Endothelial cell of umbilical vein (primary cell): ENCODE data around the gene SPINDOC. TPM values are rescaled to one million over a fixed set of nuclear protein-coding genes. Genes with fewer than 3 reads are reported as not detected.

Experiments used
- BruUV-seq: library from RNA; stranded (reverse); fragments of 400-500 nt; replicated peaks from 2 replicates; lab custom pipeline; 2021; lab: Mats Ljungman, UMichigan
- CTCF ChIA-PET: fragments of 300-600, 350-600 bp; sonication (Branson Sonifier 250); formaldehyde crosslinking; loops from one replicate; lab custom pipeline; 2021; ENCODE audit warnings: antibody characterized with exemption, inconsistent platforms; lab: Charles Lee
- POLR2A ChIA-PET: fragments of 300-600, 350-600 bp; sonication (Branson Sonifier 250); formaldehyde crosslinking; loops from one replicate; lab custom pipeline; 2021; ENCODE audit warnings: antibody characterized with exemption, inconsistent platforms; lab: Charles Lee
- DNase-seq: peaks from one replicate; pipeline ENCODE4 v3.0.0-alpha.2; 2011; ENCODE audit warnings: low read depth, low spot score
- FAIRE-seq: peaks from 2 replicates; lab custom pipeline; 2011; peaks lifted over from hg19 to GRCh38; lab: Jason Lieb, UNC
- H2AFZ ChIP-seq: 2 replicates; pipeline ENCODE4 v1.6.0; 2012; ENCODE audit warnings: low read depth, low read length, control low read depth, inconsistent platforms
- H3K27ac ChIP-seq: 2 replicates; pipeline ENCODE4 v1.5.1; 2011; ENCODE audit warnings: low read depth, mild to moderate bottlenecking, control low read depth, low read length, moderate library complexity; ENCODE audit not compliant: insufficient read depth
- H3K27me3 ChIP-seq, 2 experiments: 2 replicates each; pipeline versions ENCODE4 v1.6.0 to v1.6.1; 2011; ENCODE audit warnings: low read length in 2 of 2, mixed read lengths in 1 of 2; ENCODE audit not compliant: control insufficient read depth in 2 of 2, insufficient read depth in 2 of 2
- H3K36me3 ChIP-seq, 2 experiments: 2 replicates in 1 of 2; 3 replicates in 1 of 2; pipeline ENCODE4 v1.5.1; 2011; ENCODE audit warnings: low read length in 2 of 2, mild to moderate bottlenecking in 1 of 2, moderate library complexity in 1 of 2; ENCODE audit not compliant: control insufficient read depth in 2 of 2, insufficient read depth in 2 of 2; ENCODE audit errors: extremely low read depth in 1 of 2
- H3K4me1 ChIP-seq: 3 replicates; pipeline ENCODE4 v1.5.1; 2011; ENCODE audit warnings: mild to moderate bottlenecking, low read length; ENCODE audit not compliant: control insufficient read depth, insufficient read depth; ENCODE audit errors: extremely low read depth
- H3K4me2 ChIP-seq: 2 replicates; pipeline ENCODE4 v1.6.1; 2011; ENCODE audit warnings: low read length, control low read depth, mixed read lengths; ENCODE audit not compliant: insufficient read depth
- H3K4me3 ChIP-seq, 3 experiments: fragments of 200-600 bp in 1 of 3; sonication (generic), shearing (Covaris generic) in 1 of 3; replicated peaks in 1 of 3; 2 replicates each; pipeline ENCODE4 v1.5.1; 2011 to 2016; ENCODE audit warnings: control low read depth in 3 of 3, low read length in 3 of 3, mild to moderate bottlenecking in 2 of 3, inconsistent platforms in 1 of 3, low read depth in 1 of 3, moderate library complexity in 1 of 3; ENCODE audit not compliant: insufficient read depth in 1 of 3
- H3K79me2 ChIP-seq: 2 replicates; pipeline ENCODE4 v1.6.0; 2012; ENCODE audit warnings: low read length, inconsistent platforms; ENCODE audit not compliant: control insufficient read depth, insufficient read depth
- H3K9ac ChIP-seq: replicated peaks from 2 replicates; pipeline ENCODE3; 2011; ENCODE audit warnings: low read length, control low read depth; ENCODE audit not compliant: insufficient read depth; ENCODE audit errors: extremely low read depth
- H3K9me1 ChIP-seq: replicated peaks from 3 replicates; pipeline ENCODE4 v1.6.0; 2011; ENCODE audit warnings: mild to moderate bottlenecking, low read length; ENCODE audit not compliant: control insufficient read depth, insufficient read depth; ENCODE audit errors: extremely low read depth
- H3K9me3 ChIP-seq: replicated peaks from 2 replicates; pipeline ENCODE4 v1.5.1; 2012; ENCODE audit warnings: low read length, inconsistent platforms; ENCODE audit not compliant: control insufficient read depth, insufficient read depth
- H4K20me1 ChIP-seq: replicated peaks from 2 replicates; pipeline ENCODE3; 2011; ENCODE audit warnings: mild to moderate bottlenecking, low read length; ENCODE audit not compliant: control insufficient read depth, insufficient read depth; ENCODE audit errors: extremely low read depth
- CTCF ChIP-seq, 2 donors: IDR thresholded peaks; 1 replicate in 1 of 2; 2 replicates in 1 of 2; pipeline ENCODE4 v1.5.1; 2011; ENCODE audit warnings: low read length in 2 of 2, mild to moderate bottlenecking in 2 of 2, moderate library complexity in 2 of 2, control low read depth in 1 of 2, inconsistent platforms in 1 of 2, low read depth in 1 of 2; ENCODE audit not compliant: insufficient read depth in 1 of 2; ENCODE audit errors: extremely low read depth in 1 of 2
- EZH2 ChIP-seq: IDR thresholded peaks from 2 replicates; pipeline ENCODE4 v1.6.1; 2012; ENCODE audit warnings: borderline replicate concordance, low read depth, mild to moderate bottlenecking, moderate library complexity, low read length, inconsistent platforms; ENCODE audit not compliant: severe bottlenecking
- FOS ChIP-seq: IDR thresholded peaks from 2 replicates; pipeline ENCODE4 v1.6.1; 2011; ENCODE audit warnings: mild to moderate bottlenecking, low read length, moderate library complexity, borderline replicate concordance; ENCODE audit not compliant: insufficient read depth
- GATA2 ChIP-seq: IDR thresholded peaks from 2 replicates; pipeline ENCODE4 v1.7.0; 2011; ENCODE audit warnings: low read depth, mild to moderate bottlenecking, moderate library complexity, mixed read lengths, low read length; ENCODE audit not compliant: insufficient read length, insufficient read depth
- JUN ChIP-seq: IDR thresholded peaks from 2 replicates; pipeline ENCODE4 v1.6.1; 2011; ENCODE audit warnings: borderline replicate concordance, low read depth; ENCODE audit not compliant: insufficient read length, insufficient read depth
- MAX ChIP-seq: IDR thresholded peaks from 2 replicates; pipeline ENCODE4 v1.6.1; 2011; ENCODE audit not compliant: insufficient read depth, insufficient read length
- MYC ChIP-seq: IDR thresholded peaks from one replicate; pipeline ENCODE4 v1.6.1; 2011; ENCODE audit warnings: mild to moderate bottlenecking, low read depth, low read length
- POLR2A ChIP-seq: IDR thresholded peaks from 2 replicates; pipeline ENCODE4 v1.6.1; 2012; ENCODE audit warnings: low read depth, mild to moderate bottlenecking, control low read depth, low read length
- POLR2AphosphoS5 ChIP-seq: IDR thresholded peaks from 2 replicates; pipeline ENCODE4 v1.6.1; 2012; ENCODE audit warnings: low read depth, mild to moderate bottlenecking, control low read depth, low read length, moderate library complexity; ENCODE audit not compliant: insufficient read depth
- dilution Hi-C: fragments of 300-500 bp; cut with MboI; formaldehyde crosslinking; loops from one replicate; pipeline ENCODE4 v1.15.0; 2019; ENCODE audit warnings: low sequenced_read_pairs; ENCODE audit not compliant: extremely low pct_ligation_motif_present
- intact Hi-C: fragments of 100-400 bp; cut with micrococcal nuclease; formaldehyde crosslinking; loops from one replicate; pipeline ENCODE4 v1.10.0; 2022
- polyA plus RNA-seq, 4 experiments: library from polyadenylated mRNA; depleted of rRNA in 3 of 4; stranded (reverse) in 3 of 4; unstranded in 1 of 4; fragments of >200 nt; gene quantifications; 2 replicates each; pipeline versions ENCODE4 v1.2.1 to v1.2.3, GENCODE V29; 2011 to 2012; ENCODE audit warnings: missing spikeins in 1 of 4
- total RNA-seq: library from RNA; stranded (reverse); gene quantifications from 2 replicates; pipeline ENCODE4 v1.2.3, GENCODE V29; 2021

The SPINDOC gene
- total and polyA plus RNA-seq, 2 donors (not counting 3 experiments of a cell fraction or from before 2014, with no cell fraction given), result 29.4 to 54.5 TPM

DNA sequence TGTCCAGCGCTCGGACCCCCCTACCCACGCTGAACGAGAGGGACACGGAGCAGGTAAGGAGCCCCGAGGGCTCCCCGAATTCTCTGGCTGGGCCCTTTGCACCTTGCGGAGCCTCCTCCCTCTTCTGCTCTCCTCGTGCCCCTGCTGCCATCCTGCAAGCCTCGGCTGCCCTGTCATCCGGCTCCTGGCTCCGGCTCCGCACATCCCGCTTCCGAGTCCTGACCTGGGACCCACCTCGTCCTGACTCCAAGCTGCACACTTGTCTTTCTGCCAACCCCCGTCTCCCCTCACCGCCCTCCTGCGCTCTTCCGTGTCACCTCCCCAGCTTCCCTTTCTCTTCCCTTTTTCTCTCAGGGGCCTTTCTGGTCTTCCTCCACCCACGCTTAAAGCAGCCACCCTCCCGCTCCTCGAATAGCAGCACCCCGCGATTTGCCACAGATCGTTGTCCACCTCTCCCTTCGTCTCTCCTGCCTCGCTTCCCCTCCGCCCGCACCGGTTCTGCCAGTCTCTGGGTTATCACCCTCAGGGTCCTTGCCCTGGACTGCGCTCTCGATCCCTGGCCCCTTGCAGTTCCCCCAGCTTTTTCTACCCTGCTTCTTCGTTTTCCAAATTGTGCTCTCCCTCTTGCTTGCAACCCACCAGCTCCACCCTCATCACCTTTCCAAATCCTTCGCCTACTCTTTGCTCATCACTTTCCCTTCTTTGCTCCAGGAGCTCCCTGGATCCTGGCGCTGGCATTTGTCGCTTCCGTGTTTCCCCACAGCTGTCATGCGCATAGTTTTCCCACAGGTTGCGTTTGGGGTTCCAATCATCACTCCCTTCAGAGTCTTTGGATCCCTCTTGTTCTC lies 26.5 kb downstream of the SPINDOC start:
- Histone ChIP-seq H2AFZ (peak overlapping the region; percentile 10), H3K27ac (peak overlapping the region; percentile 36), H3K27me3 (no peaks in the 10 kb centered on the region), H3K9me3 (no peaks in the 10 kb centered on the region), H3K4me1 (peaks cover 26% of the 10 kb centered on the region), H3K4me3 (peak overlapping the region; percentile 70 to 87 (median 85)), H3K36me3 (peaks cover 0 to 3% of the 10 kb centered on the region in 2 experiments), H3K4me2 (peak overlapping the region; percentile 81), H3K9me1 (no peaks in the 10 kb centered on the region), H4K20me1 (peaks cover 3% of the 10 kb centered on the region), H3K79me2 (peaks cover 53% of the 10 kb centered on the region), H3K9ac (peak overlapping the region; percentile 88)
- FAIRE-seq, result no peak
- dilution Hi-C loops, result no loop called here
- ChIA-PET POLR2A (no interaction called here), CTCF (interaction anchor here (1.0 to 16.7 kb wide), 8 partner anchors 8 to 106 kb away, joined by 3 to 264 read pairs (median 4); partner anchors contain the start of genes RCOR2 and ZFTA)
- intact Hi-C loops, result loop anchor here (2.0 to 5.0 kb wide), 4 partner anchors 27 to 1087 kb away; partner anchors contain the start of genes CATSPERZ, NAA40, SPINDOC and ZBTB3
- peak; percentile 23 for DNase-seq
- no TSS peak for BruUV-seq
- TF ChIP-seq POLR2A, result no peak
- TF ChIP-seq FOS, result no peak
- no peak for TF ChIP-seq JUN
- TF ChIP-seq GATA2, result no peak

DNA sequence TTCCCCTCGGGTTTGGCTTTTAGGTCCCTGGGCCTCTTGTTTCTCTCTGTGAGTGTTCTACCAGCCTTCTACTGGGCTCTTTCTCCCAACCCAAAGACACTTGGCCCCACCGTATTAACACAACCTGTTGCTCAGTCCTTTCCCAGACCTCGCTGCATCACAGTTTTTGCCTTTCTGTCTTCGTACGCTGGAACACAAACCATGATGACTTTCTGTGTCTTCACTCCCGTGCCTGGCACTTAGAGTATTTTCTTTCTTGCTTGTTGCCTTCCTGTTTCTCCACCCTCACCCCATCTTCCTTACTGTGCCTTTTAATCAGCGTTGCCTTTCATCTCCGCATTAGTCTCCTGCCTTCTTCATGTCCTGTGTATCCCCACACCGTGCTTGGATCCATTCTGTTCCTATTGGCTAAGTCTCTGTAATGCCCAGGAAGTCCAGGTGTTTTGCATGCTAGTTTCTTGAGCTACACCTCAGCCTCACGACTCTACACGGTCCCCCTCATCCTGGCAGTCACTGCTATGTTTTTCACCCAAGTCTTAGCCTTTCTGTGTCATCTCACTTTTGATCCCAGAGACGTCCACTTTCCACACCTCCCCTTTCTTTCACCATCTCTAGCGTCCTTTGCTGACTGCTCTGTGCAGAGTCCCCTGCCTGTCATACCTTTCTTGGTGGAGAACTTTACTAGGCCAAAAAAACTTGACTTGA lies 27.3 kb downstream of the SPINDOC start:
- TF ChIP-seq FOS, result no peak
- TF ChIP-seq GATA2, result no peak
- TF ChIP-seq MYC, result no peak
- no peak for TF ChIP-seq POLR2A
- TF ChIP-seq EZH2, result no peak
- TF ChIP-seq JUN, result no peak
- no peak for TF ChIP-seq POLR2AphosphoS5
- TF ChIP-seq MAX, result no peak
- TF ChIP-seq CTCF (IDR thresholded peaks at IDR 0.05; ENCODE audit: extremely low read depth in 1 of 2, insufficient read depth in 1 of 2, low read depth in 1 of 2, low read length in 2 of 2), result no peak
- Histone ChIP-seq H3K4me3 (peak overlapping the region; percentile 70 to 87 (median 85)), H2AFZ (no peak overlapping the region), H3K27ac (no peak overlapping the region), H3K36me3 (peaks cover 0 to 3% of the 10 kb centered on the region in 2 experiments), H3K9ac (peak overlapping the region; percentile 88), H3K4me2 (peak overlapping the region; percentile 81), H3K27me3 (no peaks in the 10 kb centered on the region), H3K4me1 (peaks cover 26% of the 10 kb centered on the region), H3K79me2 (peaks cover 61% of the 10 kb centered on the region), H3K9me1 (no peaks in the 10 kb centered on the region), H3K9me3 (no peaks in the 10 kb centered on the region), H4K20me1 (peaks cover 6% of the 10 kb centered on the region)
- ChIA-PET POLR2A (no interaction called here), CTCF (interaction anchor here (1.0 to 16.7 kb wide), 6 partner anchors 21 to 105 kb away, joined by 3 to 264 read pairs (median 4); partner anchors contain the start of gene RCOR2)
- dilution Hi-C loops, result no loop called here
- intact Hi-C loops, result no loop called here
- BruUV-seq, result TSS peak; percentile 18
- FAIRE-seq (peak; percentile 62), DNase-seq (peak; percentile 24)
